Endothelial cell (in vitro differentiated cells): ENCODE measurements around the gene FAM193A. TPM values are rescaled to one million over a fixed set of nuclear protein-coding genes. Genes with fewer than 3 reads are reported as not detected.
A peak's percentile ranks its signal among the peaks of the same experiment; 100 is the strongest.

Experiments
- DNase-seq: peaks from one replicate; pipeline ENCODE4 v3.0.0; 2021; ENCODE audit warnings: low spot score
- H3K27ac Mint-ChIP-seq: one replicate; pipeline ENCODE4 v1.8.0; 2021; ENCODE audit warnings: mixed read lengths, inconsistent platforms; ENCODE audit not compliant: unreplicated experiment
- H3K27me3 Mint-ChIP-seq: one replicate; pipeline ENCODE4 v1.8.0; 2021; ENCODE audit warnings: mild to moderate bottlenecking, moderate library complexity, mixed read lengths, inconsistent platforms; ENCODE audit not compliant: unreplicated experiment
- H3K36me3 Mint-ChIP-seq: one replicate; pipeline ENCODE4 v1.8.0; 2021; ENCODE audit warnings: mild to moderate bottlenecking, low read depth, mixed read lengths, inconsistent platforms; ENCODE audit not compliant: unreplicated experiment
- H3K4me1 Mint-ChIP-seq: one replicate; pipeline ENCODE4 v1.8.0; 2021; ENCODE audit warnings: mild to moderate bottlenecking, mixed read lengths, inconsistent platforms; ENCODE audit not compliant: unreplicated experiment
- H3K4me3 Mint-ChIP-seq: one replicate; pipeline ENCODE4 v1.8.0; 2021; ENCODE audit warnings: mild to moderate bottlenecking, mixed read lengths, inconsistent platforms; ENCODE audit not compliant: unreplicated experiment
- H3K9me3 Mint-ChIP-seq: one replicate; pipeline ENCODE4 v1.8.0; 2021; ENCODE audit warnings: mixed read lengths, inconsistent platforms; ENCODE audit not compliant: unreplicated experiment
- CTCF ChIP-seq: fragments of 200-600 bp; sonication (generic); IDR thresholded peaks from one replicate; pipeline ENCODE4 v1.5.0; 2021; ENCODE audit warnings: antibody characterized with exemption; ENCODE audit not compliant: unreplicated experiment
- long read RNA-seq: library from polyadenylated mRNA; unstranded; transcript quantifications from one replicate; pipeline ENCODE4 v2.0.0, GENCODE V29; 2020; ENCODE audit not compliant: unreplicated experiment
- total RNA-seq: library from RNA; stranded (reverse); fragmentation: NEBNext Ultra II Directional; extraction: Animal tissue kit (Norgen Biotek cat#: 25700); gene quantifications from one replicate; pipeline ENCODE4 v1.2.1, GENCODE V29; 2021; ENCODE audit not compliant: unreplicated experiment

The FAM193A gene
- total RNA-seq: 33.7 TPM
- long read RNA-seq, partial matches to known transcripts: 1 of 2 reads
- long read RNA-seq, other reads (novel, unspliced or antisense): 1 of 2 reads

DNA sequence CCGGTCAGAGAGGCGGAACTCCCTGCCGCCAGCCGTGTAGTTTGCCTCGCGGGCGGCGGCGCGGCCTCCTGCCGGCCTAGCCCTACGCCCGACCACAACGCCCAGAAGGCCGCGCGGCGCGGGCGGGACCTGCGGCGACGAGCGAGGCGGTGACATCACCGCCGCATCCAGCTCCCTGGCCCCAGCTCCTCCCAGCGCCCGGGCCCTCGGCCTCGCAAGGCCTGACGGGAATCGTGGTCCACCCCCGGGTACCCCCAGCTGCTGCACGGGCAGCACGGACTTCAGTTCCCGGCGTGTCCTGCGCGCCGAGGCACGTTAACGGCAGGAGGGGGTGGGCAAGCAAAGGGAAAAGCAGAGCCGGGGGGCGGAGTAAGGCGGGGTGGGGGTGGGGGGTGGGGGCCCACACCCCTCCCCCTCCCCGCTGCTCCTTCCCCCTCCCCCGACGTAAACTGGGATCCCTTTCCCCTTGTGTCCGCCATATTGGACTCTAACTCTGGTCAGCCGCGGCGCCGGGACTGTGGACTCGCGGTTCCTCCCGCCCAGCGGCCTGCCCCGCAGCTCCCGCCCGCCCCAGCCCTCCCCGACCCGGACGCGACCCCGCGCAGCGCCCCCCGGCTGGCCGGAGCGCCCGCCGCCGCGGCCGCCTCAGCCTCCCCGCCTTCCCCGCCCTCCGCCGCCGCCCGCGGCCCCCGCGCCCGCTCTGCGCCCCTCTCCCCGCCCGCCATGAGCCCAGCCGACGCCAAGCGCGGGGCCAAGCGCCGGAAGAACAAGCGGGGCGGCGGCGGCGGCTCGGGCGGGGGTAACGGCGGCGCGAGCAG lies at the start of gene FAM193A:
TSS of gene FAM193A (plus strand) at position 455 of the 818 bp plus-strand sequence. CDS start at position 724, 269 bp downstream.
- DNase-seq: peak; percentile 98
- H3K27ac Mint-ChIP-seq: peak within 1 kb of the TSS; percentile 96
- H3K27me3 Mint-ChIP-seq: peaks cover 7% of the 10 kb centered on the region
- no peaks in the 10 kb centered on the region for H3K36me3 Mint-ChIP-seq
- no peak for TF ChIP-seq CTCF
- peaks cover 4% of the 10 kb centered on the region for H3K4me1 Mint-ChIP-seq
- H3K9me3 Mint-ChIP-seq: no peaks in the 10 kb centered on the region
- peak within 1 kb of the TSS; percentile 97 for H3K4me3 Mint-ChIP-seq

- H3K9me3 Mint-ChIP-seq: no peaks in the 10 kb centered on the region
- TF ChIP-seq CTCF: no peak
- H3K27me3 Mint-ChIP-seq: peaks cover 3% of the 10 kb centered on the region
- peaks cover 16% of the 10 kb centered on the region for H3K36me3 Mint-ChIP-seq
- no peak for DNase-seq
- no peak overlapping the region for H3K27ac Mint-ChIP-seq
- no peak overlapping the region for H3K4me3 Mint-ChIP-seq
- H3K4me1 Mint-ChIP-seq: peaks cover 48% of the 10 kb centered on the region
Measured at GRCh38 chr4:2486981-2487380, 49.5 kb upstream of the FAM193A start.

DNA sequence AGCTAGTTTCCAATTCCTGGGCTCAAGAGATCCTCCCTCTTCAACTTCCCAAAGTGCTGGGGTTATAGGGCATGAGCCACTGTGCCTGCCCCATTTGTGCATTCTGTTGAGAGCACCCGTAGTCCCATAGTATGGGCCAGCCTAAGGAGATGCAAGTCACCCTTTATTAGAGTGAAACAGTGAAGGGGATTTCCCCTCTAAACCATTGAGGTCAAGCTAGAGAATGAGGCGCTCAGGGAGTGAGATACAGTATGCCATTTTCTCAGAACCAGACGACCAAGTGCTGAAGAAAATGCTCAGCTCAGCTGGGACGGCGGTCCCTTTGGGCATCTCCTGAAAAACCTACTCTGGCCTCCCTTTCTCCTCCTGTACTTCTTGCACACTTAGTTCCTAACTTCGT lies 48.8 kb upstream of the FAM193A start:
- no peak overlapping the region for H3K4me3 Mint-ChIP-seq
- H3K36me3 Mint-ChIP-seq: peaks cover 20% of the 10 kb centered on the region
- no peak for TF ChIP-seq CTCF
- DNase-seq: no peak
- peaks cover 3% of the 10 kb centered on the region for H3K27me3 Mint-ChIP-seq
- H3K27ac Mint-ChIP-seq: no peak overlapping the region
- no peaks in the 10 kb centered on the region for H3K9me3 Mint-ChIP-seq
- peaks cover 46% of the 10 kb centered on the region for H3K4me1 Mint-ChIP-seq

GRCh38 chr4:2489081-2489805 lies 47.2 kb upstream of the FAM193A start:
- no peak overlapping the region for H3K27ac Mint-ChIP-seq
- TF ChIP-seq CTCF: no peak
- H3K4me1 Mint-ChIP-seq: peaks cover 45% of the 10 kb centered on the region
- H3K36me3 Mint-ChIP-seq: peaks cover 27% of the 10 kb centered on the region
- no peaks in the 10 kb centered on the region for H3K9me3 Mint-ChIP-seq
- DNase-seq: no peak
- no peak overlapping the region for H3K4me3 Mint-ChIP-seq
- peaks cover 3% of the 10 kb centered on the region for H3K27me3 Mint-ChIP-seq
